Measurements from ENCODE around the gene GNPDA1. TPM values are rescaled to one million over a fixed set of nuclear protein-coding genes. Genes with fewer than 3 reads are reported as not detected.

GNPDA1 gene
- total RNA-seq, 1 donor from 2014 or later = 52.0 TPM

- peaks cover 12% of the 10 kb centered on the region for H3K27me3 Mint-ChIP-seq (ENCODE audit: unreplicated experiment)
- H3K4me3 Mint-ChIP-seq (ENCODE audit: unreplicated experiment) = no peak overlapping the region
- no peaks in the 10 kb centered on the region for H3K9me3 Mint-ChIP-seq (ENCODE audit: unreplicated experiment)
- no peak for TF ChIP-seq CTCF (IDR thresholded peaks at IDR 0.05)
- no peak overlapping the region for H3K27ac Mint-ChIP-seq (ENCODE audit: unreplicated experiment)
- H3K4me1 Mint-ChIP-seq (ENCODE audit: unreplicated experiment) = no peaks in the 10 kb centered on the region
- no peaks in the 10 kb centered on the region for H3K36me3 Mint-ChIP-seq (ENCODE audit: unreplicated experiment)
- DNase-seq (ENCODE audit: extremely low spot score, unreplicated experiment) = no peak
Measured at GRCh38 chr5:142032747-142033631, 20.2 kb upstream of the GNPDA1 start.

- Mint-ChIP-seq H3K4me1 (ENCODE audit: unreplicated experiment) (no peaks in the 10 kb centered on the region), H3K36me3 (ENCODE audit: unreplicated experiment) (no peaks in the 10 kb centered on the region), H3K27me3 (ENCODE audit: unreplicated experiment) (peaks cover 12% of the 10 kb centered on the region), H3K27ac (ENCODE audit: unreplicated experiment) (no peak overlapping the region), H3K4me3 (ENCODE audit: unreplicated experiment) (no peak overlapping the region), H3K9me3 (ENCODE audit: unreplicated experiment) (no peaks in the 10 kb centered on the region)
- DNase-seq (ENCODE audit: extremely low spot score, unreplicated experiment) = no peak
- no peak for TF ChIP-seq CTCF (IDR thresholded peaks at IDR 0.05)
Measured at GRCh38 chr5:142032150-142032549, 19.3 kb upstream of the GNPDA1 start.

DNA sequence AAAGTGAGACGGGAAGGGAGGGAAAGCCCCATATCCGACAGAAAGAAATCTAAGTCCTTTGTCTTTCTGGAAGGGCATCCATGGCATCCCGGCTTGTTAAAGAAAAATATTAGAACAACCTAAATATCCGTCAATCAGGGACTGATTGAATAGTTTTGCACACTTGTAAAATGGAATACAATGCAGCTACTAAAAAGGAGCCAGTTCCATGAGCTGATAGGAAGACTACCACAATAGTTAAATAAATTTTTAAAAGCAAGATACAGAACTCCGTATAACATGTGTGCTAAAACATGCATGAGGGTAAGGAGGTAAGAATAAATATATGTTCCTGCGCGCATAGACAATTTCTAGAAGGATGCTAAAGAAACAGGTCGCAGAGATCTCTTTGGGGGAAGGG is 12.8 kb upstream of the GNPDA1 start:
- H3K4me3 Mint-ChIP-seq (ENCODE audit: unreplicated experiment) = peak overlapping the region; percentile 78
- H3K36me3 Mint-ChIP-seq (ENCODE audit: unreplicated experiment) = no peaks in the 10 kb centered on the region

GRCh38 chr5:142024771-142025304 is 12.0 kb upstream of the GNPDA1 start:
- peaks cover 6% of the 10 kb centered on the region for H3K9me3 Mint-ChIP-seq (ENCODE audit: unreplicated experiment)
- peak overlapping the region; percentile 98 for H3K27ac Mint-ChIP-seq (ENCODE audit: unreplicated experiment)
- peaks cover 2% of the 10 kb centered on the region for H3K27me3 Mint-ChIP-seq (ENCODE audit: unreplicated experiment)
- no peak for TF ChIP-seq CTCF (IDR thresholded peaks at IDR 0.05)
- peak; percentile 92 for DNase-seq (ENCODE audit: extremely low spot score, unreplicated experiment)
- H3K4me3 Mint-ChIP-seq (ENCODE audit: unreplicated experiment) = peak overlapping the region; percentile 78
- peaks cover 2% of the 10 kb centered on the region for H3K36me3 Mint-ChIP-seq (ENCODE audit: unreplicated experiment)
- H3K4me1 Mint-ChIP-seq (ENCODE audit: unreplicated experiment) = peaks cover 14% of the 10 kb centered on the region

More for the DNA sequence above, 12.8 kb upstream of the GNPDA1 start:
- H3K4me1 Mint-ChIP-seq (ENCODE audit: unreplicated experiment) = peaks cover 14% of the 10 kb centered on the region
- no peak for TF ChIP-seq CTCF (IDR thresholded peaks at IDR 0.05)
- DNase-seq (ENCODE audit: extremely low spot score, unreplicated experiment) = no peak
- H3K9me3 Mint-ChIP-seq (ENCODE audit: unreplicated experiment) = no peaks in the 10 kb centered on the region
- peaks cover 6% of the 10 kb centered on the region for H3K27me3 Mint-ChIP-seq (ENCODE audit: unreplicated experiment)
- H3K27ac Mint-ChIP-seq (ENCODE audit: unreplicated experiment) = peak overlapping the region; percentile 98

DNA sequence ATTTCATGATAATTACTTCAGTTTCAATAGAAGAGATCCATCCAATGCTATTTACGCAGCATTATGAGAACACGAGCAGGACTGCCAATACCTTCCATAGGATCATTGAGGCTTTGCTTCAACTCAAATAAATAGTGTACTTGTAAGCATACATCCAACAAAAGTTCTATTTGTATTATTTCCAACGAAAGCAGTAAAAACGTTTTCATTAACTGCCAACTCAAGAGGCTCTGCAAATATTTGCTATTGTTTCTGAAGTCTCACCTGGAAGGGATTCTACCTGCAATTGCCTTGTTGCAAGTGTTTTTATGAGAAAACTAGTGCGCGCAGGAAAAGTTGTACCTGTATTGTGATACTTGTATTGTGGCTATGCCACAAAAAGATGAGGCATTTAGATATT is 11.0 kb upstream of the GNPDA1 start:
- no peak overlapping the region for H3K27ac Mint-ChIP-seq (ENCODE audit: unreplicated experiment)
- H3K27me3 Mint-ChIP-seq (ENCODE audit: unreplicated experiment) = peaks cover 2% of the 10 kb centered on the region
- no peak for TF ChIP-seq CTCF (IDR thresholded peaks at IDR 0.05)
- no peak for DNase-seq (ENCODE audit: extremely low spot score, unreplicated experiment)
- H3K36me3 Mint-ChIP-seq (ENCODE audit: unreplicated experiment) = peaks cover 2% of the 10 kb centered on the region
- H3K4me3 Mint-ChIP-seq (ENCODE audit: unreplicated experiment) = no peak overlapping the region
- H3K4me1 Mint-ChIP-seq (ENCODE audit: unreplicated experiment) = peaks cover 14% of the 10 kb centered on the region
- H3K9me3 Mint-ChIP-seq (ENCODE audit: unreplicated experiment) = peaks cover 6% of the 10 kb centered on the region
